ENCODE measurements around the gene TUBD1.
"Not testable (repeated sequence)": the region's sequence is repeated elsewhere in the genome, so short reads cannot be mapped to it uniquely, and the experiment has no call there.

Gene TUBD1

GRCh38 chr17:59877965-59878364 lies 14.8 kb downstream of the TUBD1 start:
- H3K4me1 ChIP-seq (ENCODE audit: control insufficient read depth in 5 of 5, insufficient read depth in 5 of 5, low read length in 5 of 5), result no peaks in the 10 kb centered on the region
- H3K4me3 ChIP-seq (ENCODE audit: low read depth in 1 of 5, low read length in 5 of 5), result no peak overlapping the region
- H3K9me3 ChIP-seq (ENCODE audit: control insufficient read depth in 5 of 5, low read length in 5 of 5), result no peaks in the 10 kb centered on the region
- H3K36me3 ChIP-seq (ENCODE audit: control insufficient read depth in 5 of 5, insufficient read depth in 5 of 5, low read length in 5 of 5), result peaks cover 11 to 52% (median 29%) of the 10 kb centered on the region in 5 donors
- H3K27me3 ChIP-seq (ENCODE audit: control insufficient read depth in 5 of 5, insufficient read depth in 4 of 5, low read length in 5 of 5), result no peaks in the 10 kb centered on the region
- H3K27ac ChIP-seq (ENCODE audit: low read depth, low read length), result no peak overlapping the region
- no peak overlapping the region for H3K9ac ChIP-seq (ENCODE audit: low read length in 5 of 5)

- Histone ChIP-seq H3K9ac (ENCODE audit: low read length in 5 of 5) (no peak overlapping the region), H3K9me3 (ENCODE audit: control insufficient read depth in 5 of 5, low read length in 5 of 5) (no peaks in the 10 kb centered on the region), H3K4me1 (ENCODE audit: control insufficient read depth in 5 of 5, insufficient read depth in 5 of 5, low read length in 5 of 5) (no peaks in the 10 kb centered on the region), H3K27me3 (ENCODE audit: control insufficient read depth in 5 of 5, insufficient read depth in 4 of 5, low read length in 5 of 5) (no peaks in the 10 kb centered on the region), H3K27ac (ENCODE audit: low read depth, low read length) (no peak overlapping the region), H3K36me3 (ENCODE audit: control insufficient read depth in 5 of 5, insufficient read depth in 5 of 5, low read length in 5 of 5) (peaks cover 11 to 47% (median 26%) of the 10 kb centered on the region in 5 donors), H3K4me3 (ENCODE audit: low read depth in 1 of 5, low read length in 5 of 5) (no peak overlapping the region)
These were observed 16.6 kb downstream of the TUBD1 start for GRCh38 chr17:59876107-59876506.

GRCh38 chr17:59874376-59874775 lies 18.4 kb downstream of the TUBD1 start:
- peaks cover 8 to 44% (median 25%) of the 10 kb centered on the region in 5 donors for H3K36me3 ChIP-seq (ENCODE audit: control insufficient read depth in 5 of 5, insufficient read depth in 5 of 5, low read length in 5 of 5)
- H3K27me3 ChIP-seq (ENCODE audit: control insufficient read depth in 5 of 5, insufficient read depth in 4 of 5, low read length in 5 of 5), result no peaks in the 10 kb centered on the region
- H3K4me1 ChIP-seq (ENCODE audit: control insufficient read depth in 5 of 5, insufficient read depth in 5 of 5, low read length in 5 of 5), result no peaks in the 10 kb centered on the region
- no peak overlapping the region for H3K4me3 ChIP-seq (ENCODE audit: low read depth in 1 of 5, low read length in 5 of 5)
- H3K27ac ChIP-seq (ENCODE audit: low read depth, low read length), result no peak overlapping the region
- no peak overlapping the region for H3K9ac ChIP-seq (ENCODE audit: low read length in 5 of 5)
- no peaks in the 10 kb centered on the region for H3K9me3 ChIP-seq (ENCODE audit: control insufficient read depth in 5 of 5, low read length in 5 of 5)

GRCh38 chr17:59873414-59873813 lies 19.3 kb downstream of the TUBD1 start:
- not testable (repeated sequence) for H3K9ac ChIP-seq (ENCODE audit: low read length in 5 of 5); H3K27ac ChIP-seq (ENCODE audit: low read depth, low read length); H3K9me3 ChIP-seq (ENCODE audit: control insufficient read depth in 5 of 5, low read length in 5 of 5); H3K27me3 ChIP-seq (ENCODE audit: control insufficient read depth in 5 of 5, insufficient read depth in 4 of 5, low read length in 5 of 5); H3K4me3 ChIP-seq (ENCODE audit: low read depth in 1 of 5, low read length in 5 of 5); H3K4me1 ChIP-seq (ENCODE audit: control insufficient read depth in 5 of 5, insufficient read depth in 5 of 5, low read length in 5 of 5)
- peaks cover 8 to 41% (median 21%) of the 10 kb centered on the region in 5 donors for H3K36me3 ChIP-seq (ENCODE audit: control insufficient read depth in 5 of 5, insufficient read depth in 5 of 5, low read length in 5 of 5)

- Histone ChIP-seq H3K27ac (ENCODE audit: low read depth, low read length) (no peak overlapping the region), H3K9me3 (ENCODE audit: control insufficient read depth in 5 of 5, low read length in 5 of 5) (no peaks in the 10 kb centered on the region), H3K36me3 (ENCODE audit: control insufficient read depth in 5 of 5, insufficient read depth in 5 of 5, low read length in 5 of 5) (peaks cover 3 to 35% (median 19%) of the 10 kb centered on the region in 5 donors)
These were observed 20.4 kb downstream of the TUBD1 start for GRCh38 chr17:59872351-59872750.

GRCh38 chr17:59870482-59870881 lies 22.3 kb downstream of the TUBD1 start:
- no peak overlapping the region for H3K4me3 ChIP-seq (ENCODE audit: low read depth in 1 of 5, low read length in 5 of 5)
- peaks cover 3 to 26% (median 10%) of the 10 kb centered on the region in 5 donors for H3K36me3 ChIP-seq (ENCODE audit: control insufficient read depth in 5 of 5, insufficient read depth in 5 of 5, low read length in 5 of 5)
- no peaks in the 10 kb centered on the region for H3K9me3 ChIP-seq (ENCODE audit: control insufficient read depth in 5 of 5, low read length in 5 of 5)
- H3K27ac ChIP-seq (ENCODE audit: low read depth, low read length), result no peak overlapping the region
- no peak overlapping the region for H3K9ac ChIP-seq (ENCODE audit: low read length in 5 of 5)
- H3K27me3 ChIP-seq (ENCODE audit: control insufficient read depth in 5 of 5, insufficient read depth in 4 of 5, low read length in 5 of 5), result no peaks in the 10 kb centered on the region
- H3K4me1 ChIP-seq (ENCODE audit: control insufficient read depth in 5 of 5, insufficient read depth in 5 of 5, low read length in 5 of 5), result no peaks in the 10 kb centered on the region

More at GRCh38 chr17:59872351-59872750, 20.4 kb downstream of the TUBD1 start:
- H3K27me3 ChIP-seq (ENCODE audit: control insufficient read depth in 5 of 5, insufficient read depth in 4 of 5, low read length in 5 of 5), result no peaks in the 10 kb centered on the region
- H3K9ac ChIP-seq (ENCODE audit: low read length in 5 of 5), result no peak overlapping the region
- no peak overlapping the region for H3K4me3 ChIP-seq (ENCODE audit: low read depth in 1 of 5, low read length in 5 of 5)
- H3K4me1 ChIP-seq (ENCODE audit: control insufficient read depth in 5 of 5, insufficient read depth in 5 of 5, low read length in 5 of 5), result no peaks in the 10 kb centered on the region

GRCh38 chr17:59869941-59870218 lies 22.9 kb downstream of the TUBD1 start:
- Histone ChIP-seq H3K9me3 (ENCODE audit: control insufficient read depth in 5 of 5, low read length in 5 of 5) (no peaks in the 10 kb centered on the region), H3K27me3 (ENCODE audit: control insufficient read depth in 5 of 5, insufficient read depth in 4 of 5, low read length in 5 of 5) (no peaks in the 10 kb centered on the region), H3K36me3 (ENCODE audit: control insufficient read depth in 5 of 5, insufficient read depth in 5 of 5, low read length in 5 of 5) (peaks cover 3 to 20% (median 5%) of the 10 kb centered on the region in 5 donors), H3K9ac (ENCODE audit: low read length in 5 of 5) (no peak overlapping the region), H3K27ac (ENCODE audit: low read depth, low read length) (no peak overlapping the region), H3K4me3 (ENCODE audit: low read depth in 1 of 5, low read length in 5 of 5) (no peak overlapping the region), H3K4me1 (ENCODE audit: control insufficient read depth in 5 of 5, insufficient read depth in 5 of 5, low read length in 5 of 5) (no peaks in the 10 kb centered on the region)

- no peak overlapping the region for H3K27ac ChIP-seq (ENCODE audit: low read depth, low read length)
- no peak overlapping the region for H3K4me3 ChIP-seq (ENCODE audit: low read depth in 1 of 5, low read length in 5 of 5)
- no peak overlapping the region for H3K9ac ChIP-seq (ENCODE audit: low read length in 5 of 5)
- no peaks in the 10 kb centered on the region for H3K9me3 ChIP-seq (ENCODE audit: control insufficient read depth in 5 of 5, low read length in 5 of 5)
- no peaks in the 10 kb centered on the region for H3K27me3 ChIP-seq (ENCODE audit: control insufficient read depth in 5 of 5, insufficient read depth in 4 of 5, low read length in 5 of 5)
- H3K36me3 ChIP-seq (ENCODE audit: control insufficient read depth in 5 of 5, insufficient read depth in 5 of 5, low read length in 5 of 5), result peaks cover 2 to 20% (median 7%) of the 10 kb centered on the region in 5 donors
- peaks cover 0 to 5% (median 0%) of the 10 kb centered on the region in 5 donors for H3K4me1 ChIP-seq (ENCODE audit: control insufficient read depth in 5 of 5, insufficient read depth in 5 of 5, low read length in 5 of 5)
These were observed 29.1 kb downstream of the TUBD1 start for GRCh38 chr17:59863616-59864015.

- H3K4me1 ChIP-seq (ENCODE audit: control insufficient read depth in 5 of 5, insufficient read depth in 5 of 5, low read length in 5 of 5), result peaks cover 0 to 10% (median 5%) of the 10 kb centered on the region in 5 donors
- H3K36me3 ChIP-seq (ENCODE audit: control insufficient read depth in 5 of 5, insufficient read depth in 5 of 5, low read length in 5 of 5), result peaks cover 2 to 16% (median 7%) of the 10 kb centered on the region in 5 donors
- H3K4me3 ChIP-seq (ENCODE audit: low read depth in 1 of 5, low read length in 5 of 5), result no peak overlapping the region
- H3K9ac ChIP-seq (ENCODE audit: low read length in 5 of 5), result no peak overlapping the region
- H3K9me3 ChIP-seq (ENCODE audit: control insufficient read depth in 5 of 5, low read length in 5 of 5), result no peaks in the 10 kb centered on the region
- no peaks in the 10 kb centered on the region for H3K27me3 ChIP-seq (ENCODE audit: control insufficient read depth in 5 of 5, insufficient read depth in 4 of 5, low read length in 5 of 5)
- no peak overlapping the region for H3K27ac ChIP-seq (ENCODE audit: low read depth, low read length)
These were observed 33.2 kb downstream of the TUBD1 start for GRCh38 chr17:59859444-59860025.

- H3K4me1 ChIP-seq (ENCODE audit: control insufficient read depth in 5 of 5, insufficient read depth in 5 of 5, low read length in 5 of 5), result peaks cover 0 to 10% (median 5%) of the 10 kb centered on the region in 5 donors
- H3K9ac ChIP-seq (ENCODE audit: low read length in 5 of 5), result no peak overlapping the region
- peaks cover 2 to 16% (median 7%) of the 10 kb centered on the region in 5 donors for H3K36me3 ChIP-seq (ENCODE audit: control insufficient read depth in 5 of 5, insufficient read depth in 5 of 5, low read length in 5 of 5)
- no peaks in the 10 kb centered on the region for H3K9me3 ChIP-seq (ENCODE audit: control insufficient read depth in 5 of 5, low read length in 5 of 5)
- H3K4me3 ChIP-seq (ENCODE audit: low read depth in 1 of 5, low read length in 5 of 5), result no peak overlapping the region
- no peak overlapping the region for H3K27ac ChIP-seq (ENCODE audit: low read depth, low read length)
- H3K27me3 ChIP-seq (ENCODE audit: control insufficient read depth in 5 of 5, insufficient read depth in 4 of 5, low read length in 5 of 5), result no peaks in the 10 kb centered on the region
These were observed 33.8 kb downstream of the TUBD1 start for GRCh38 chr17:59858932-59859331.
